ENCODE measurements around the gene TDRD6.

- no peak for TF ChIP-seq CTCF (IDR thresholded peaks at IDR 0.05)
- no peak for TF ChIP-seq POLR2A (IDR thresholded peaks at IDR 0.05)
- no peak for TF ChIP-seq POLR2AphosphoS5 (IDR thresholded peaks at IDR 0.05)
Measured at GRCh38 chr6:46736906-46737305, 49.2 kb downstream of the TDRD6 start.

All from transverse colon (tissue), 4 donors.